Measurements from ENCODE around the gene PI4K2B. TPM values are rescaled to one million over a fixed set of nuclear protein-coding genes. Genes with fewer than 3 reads are reported as not detected.

The PI4K2B gene
- total and polyA plus RNA-seq, 2 experiments from 2014 or later, result 11.8 to 44.1 TPM

DNA sequence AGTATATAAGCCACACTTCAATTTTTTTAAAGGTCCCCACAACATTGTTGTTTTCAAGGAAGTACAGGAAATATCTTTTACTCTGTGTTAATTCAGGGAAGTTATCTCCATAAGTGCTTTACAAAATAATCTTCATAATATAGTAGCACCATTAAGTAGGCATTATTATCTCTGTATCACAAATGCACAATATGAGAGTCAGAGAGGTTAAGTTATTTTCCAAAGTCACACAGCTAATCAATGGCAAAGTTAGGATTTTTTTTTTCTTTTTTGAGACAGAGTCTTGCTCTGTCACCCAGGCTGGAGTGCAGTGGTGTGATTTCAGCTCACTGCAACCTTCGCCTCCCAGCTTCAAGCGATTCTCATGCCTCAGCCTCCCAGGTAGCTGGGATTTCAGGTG is 35.1 kb upstream of the PI4K2B start:
- H3K9me2 ChIP-seq (replicated peaks; ENCODE audit: insufficient read depth), result no peaks in the 10 kb centered on the region
- no peaks in the 10 kb centered on the region for H4K20me1 ChIP-seq (ENCODE audit: insufficient read depth, poor library complexity, severe bottlenecking)
- no peak overlapping the region for H3K4me3 ChIP-seq
- no peaks in the 10 kb centered on the region for H3K9me3 ChIP-seq (ENCODE audit: low read depth)
- no peak for DNase-seq (ENCODE audit: low spot score)
- no peaks in the 10 kb centered on the region for H3K36me3 ChIP-seq (replicated peaks; ENCODE audit: insufficient read depth, low read depth)
- no peaks in the 10 kb centered on the region for H3K27me3 ChIP-seq
- H3K4me2 ChIP-seq, result no peak overlapping the region
- whole genome bisulfite sequencing (ENCODE audit: low lambda C conversion rate, missing lambda C conversion rate), result 94% methylated on average over 2 of the region's 2 CpGs
- TF ChIP-seq EZH2 (IDR thresholded peaks at IDR 0.05; ENCODE audit: borderline replicate concordance) (no peak), EZH2phosphoT487 (IDR thresholded peaks at IDR 0.05; ENCODE audit: low read depth, severe bottlenecking, unreplicated experiment) (no peak)
- TF ChIP-seq, protein P1, sequence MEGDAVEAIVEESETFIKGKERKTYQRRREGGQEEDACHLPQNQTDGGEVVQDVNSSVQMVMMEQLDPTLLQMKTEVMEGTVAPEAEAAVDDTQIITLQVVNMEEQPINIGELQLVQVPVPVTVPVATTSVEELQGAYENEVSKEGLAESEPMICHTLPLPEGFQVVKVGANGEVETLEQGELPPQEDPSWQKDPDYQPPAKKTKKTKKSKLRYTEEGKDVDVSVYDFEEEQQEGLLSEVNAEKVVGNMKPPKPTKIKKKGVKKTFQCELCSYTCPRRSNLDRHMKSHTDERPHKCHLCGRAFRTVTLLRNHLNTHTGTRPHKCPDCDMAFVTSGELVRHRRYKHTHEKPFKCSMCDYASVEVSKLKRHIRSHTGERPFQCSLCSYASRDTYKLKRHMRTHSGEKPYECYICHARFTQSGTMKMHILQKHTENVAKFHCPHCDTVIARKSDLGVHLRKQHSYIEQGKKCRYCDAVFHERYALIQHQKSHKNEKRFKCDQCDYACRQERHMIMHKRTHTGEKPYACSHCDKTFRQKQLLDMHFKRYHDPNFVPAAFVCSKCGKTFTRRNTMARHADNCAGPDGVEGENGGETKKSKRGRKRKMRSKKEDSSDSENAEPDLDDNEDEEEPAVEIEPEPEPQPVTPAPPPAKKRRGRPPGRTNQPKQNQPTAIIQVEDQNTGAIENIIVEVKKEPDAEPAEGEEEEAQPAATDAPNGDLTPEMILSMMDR (IDR thresholded peaks at IDR 0.05; ENCODE audit: poor library complexity), result no peak
- H3K4me1 ChIP-seq (ENCODE audit: insufficient read depth), result no peaks in the 10 kb centered on the region
- H3K79me2 ChIP-seq, result no peaks in the 10 kb centered on the region
- H2AFZ ChIP-seq, result no peak overlapping the region
- H3K27ac ChIP-seq, result no peak overlapping the region

DNA sequence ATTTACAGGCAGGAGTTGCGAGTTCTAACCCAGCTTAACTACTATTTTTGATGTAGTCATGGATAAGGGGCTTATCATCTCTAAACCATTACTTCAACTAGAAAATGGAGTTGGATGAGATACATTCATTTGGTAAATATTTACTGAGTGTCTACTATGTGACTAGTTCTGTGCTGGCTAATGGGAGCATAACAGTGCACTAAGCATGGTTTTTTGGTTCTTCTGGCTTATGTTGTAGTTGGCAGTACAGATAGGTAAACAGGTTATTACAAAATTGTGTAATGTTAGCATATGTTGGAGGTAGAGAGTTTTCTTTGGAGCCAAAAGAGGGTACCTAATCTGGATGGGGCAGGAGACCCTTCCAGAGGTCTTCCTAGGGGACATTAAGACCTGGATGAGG is 25.8 kb upstream of the PI4K2B start:
- no peak overlapping the region for H3K4me3 ChIP-seq
- H3K79me2 ChIP-seq, result no peaks in the 10 kb centered on the region
- H4K20me1 ChIP-seq (ENCODE audit: insufficient read depth, poor library complexity, severe bottlenecking), result no peaks in the 10 kb centered on the region
- no peak for DNase-seq (ENCODE audit: low spot score)
- no peak overlapping the region for H3K27ac ChIP-seq
- no peaks in the 10 kb centered on the region for H3K9me3 ChIP-seq (ENCODE audit: low read depth)
- WGBS (ENCODE audit: low lambda C conversion rate, missing lambda C conversion rate), result 91% methylated on average over 1 of the region's 1 CpG
- no peaks in the 10 kb centered on the region for H3K36me3 ChIP-seq (replicated peaks; ENCODE audit: insufficient read depth, low read depth)
- no peak overlapping the region for H3K4me2 ChIP-seq
- H3K27me3 ChIP-seq, result no peaks in the 10 kb centered on the region
- TF ChIP-seq EZH2phosphoT487 (IDR thresholded peaks at IDR 0.05; ENCODE audit: low read depth, severe bottlenecking, unreplicated experiment) (no peak), EZH2 (IDR thresholded peaks at IDR 0.05; ENCODE audit: borderline replicate concordance) (no peak)
- TF ChIP-seq, protein P1 (IDR thresholded peaks at IDR 0.05; ENCODE audit: poor library complexity), result no peak
- H3K9me2 ChIP-seq (replicated peaks; ENCODE audit: insufficient read depth), result no peaks in the 10 kb centered on the region
- peaks cover 1% of the 10 kb centered on the region for H3K4me1 ChIP-seq (ENCODE audit: insufficient read depth)
- no peak overlapping the region for H2AFZ ChIP-seq

DNA sequence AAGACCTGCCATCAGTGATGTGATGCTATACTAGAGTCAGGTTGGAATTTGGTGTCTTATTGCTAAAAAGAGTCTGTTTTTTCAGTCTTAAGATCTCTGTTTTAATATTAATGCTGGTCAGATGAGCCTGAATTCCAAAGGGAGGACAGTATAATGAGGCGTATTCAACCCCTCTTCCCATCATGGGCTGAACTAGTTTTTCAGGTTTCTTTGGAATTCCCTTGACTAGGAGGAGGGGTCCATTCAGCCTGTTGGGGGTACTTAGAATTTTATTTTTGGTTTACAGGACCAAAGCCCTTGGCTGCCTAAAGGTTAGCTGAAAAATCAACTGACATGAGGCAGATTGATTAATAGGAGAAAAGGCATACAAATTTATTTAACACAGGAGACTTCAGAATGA is 24.1 kb upstream of the PI4K2B start:
- H4K20me1 ChIP-seq (ENCODE audit: insufficient read depth, poor library complexity, severe bottlenecking), result no peaks in the 10 kb centered on the region
- H3K4me3 ChIP-seq, result no peak overlapping the region
- H3K4me2 ChIP-seq, result peak overlapping the region; percentile 16
- DNase-seq (ENCODE audit: low spot score), result no peak
- H3K27me3 ChIP-seq, result no peaks in the 10 kb centered on the region
- no peaks in the 10 kb centered on the region for H3K36me3 ChIP-seq (replicated peaks; ENCODE audit: insufficient read depth, low read depth)
- 79% methylated on average over 1 of the region's 1 CpG for WGBS (ENCODE audit: low lambda C conversion rate, missing lambda C conversion rate)
- TF ChIP-seq, protein P1 (IDR thresholded peaks at IDR 0.05; ENCODE audit: poor library complexity), result no peak
- TF ChIP-seq EZH2phosphoT487 (IDR thresholded peaks at IDR 0.05; ENCODE audit: low read depth, severe bottlenecking, unreplicated experiment), result no peak
- no peak for TF ChIP-seq EZH2 (IDR thresholded peaks at IDR 0.05; ENCODE audit: borderline replicate concordance)
- peak overlapping the region; percentile 71 for H3K27ac ChIP-seq
- peaks cover 7% of the 10 kb centered on the region for H3K4me1 ChIP-seq (ENCODE audit: insufficient read depth)
- no peaks in the 10 kb centered on the region for H3K79me2 ChIP-seq
- no peaks in the 10 kb centered on the region for H3K9me3 ChIP-seq (ENCODE audit: low read depth)
- no peak overlapping the region for H2AFZ ChIP-seq
- H3K9me2 ChIP-seq (replicated peaks; ENCODE audit: insufficient read depth), result no peaks in the 10 kb centered on the region

DNA sequence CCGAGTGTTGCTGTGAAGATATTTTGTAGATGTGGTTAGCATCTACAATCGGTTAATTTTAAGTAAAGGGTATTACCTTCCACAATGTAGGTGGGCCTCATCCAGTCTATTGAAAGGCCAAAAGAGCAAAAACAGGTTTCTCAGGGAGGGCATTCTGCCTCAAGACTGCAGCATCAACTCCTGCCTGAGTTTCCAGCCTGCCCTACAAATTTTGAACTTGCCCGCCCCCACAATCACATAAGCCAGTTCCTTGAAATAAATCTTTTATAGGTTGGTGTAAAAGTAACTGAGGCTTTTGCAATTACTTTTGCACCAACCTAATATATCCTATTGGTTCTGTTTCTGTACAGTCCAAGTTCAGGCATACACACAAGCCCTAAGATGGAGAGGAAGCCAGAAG is 22.1 kb upstream of the PI4K2B start:
- DNase-seq (ENCODE audit: low spot score), result no peak
- TF ChIP-seq, protein P1 (IDR thresholded peaks at IDR 0.05; ENCODE audit: poor library complexity), result no peak
- no peak for TF ChIP-seq EZH2phosphoT487 (IDR thresholded peaks at IDR 0.05; ENCODE audit: low read depth, severe bottlenecking, unreplicated experiment)
- TF ChIP-seq EZH2 (IDR thresholded peaks at IDR 0.05; ENCODE audit: borderline replicate concordance), result no peak
- Histone ChIP-seq H3K79me2 (no peaks in the 10 kb centered on the region), H4K20me1 (ENCODE audit: insufficient read depth, poor library complexity, severe bottlenecking) (no peaks in the 10 kb centered on the region), H3K4me3 (no peak overlapping the region), H3K4me2 (no peak overlapping the region), H3K4me1 (ENCODE audit: insufficient read depth) (peaks cover 7% of the 10 kb centered on the region), H3K36me3 (replicated peaks; ENCODE audit: insufficient read depth, low read depth) (no peaks in the 10 kb centered on the region), H3K9me2 (replicated peaks; ENCODE audit: insufficient read depth) (no peaks in the 10 kb centered on the region), H3K9me3 (ENCODE audit: low read depth) (no peaks in the 10 kb centered on the region), H3K27ac (no peak overlapping the region), H2AFZ (no peak overlapping the region), H3K27me3 (no peaks in the 10 kb centered on the region)
- 94% methylated on average over 3 of the region's 3 CpGs for WGBS (ENCODE audit: low lambda C conversion rate, missing lambda C conversion rate)
